Measurements from ENCODE around the gene CDC20.
A peak's percentile ranks its signal among the peaks of the same experiment; 100 is the strongest.

CDC20 gene

GRCh38 chr1:43358746-43359693 lies at the start of gene CDC20:
Gene CDC20, plus strand, starts transcription at chr1:43358981. Its CDS starts 235 bp downstream, at chr1:43359216.
- DNase-seq: peak; percentile 99

- no peak for DNase-seq
These were observed 49.3 kb upstream of the CDC20 start for GRCh38 chr1:43309405-43310025.

- DNase-seq: no peak
These were observed 47.3 kb upstream of the CDC20 start for GRCh38 chr1:43311521-43311920.

- DNase-seq: no peak
These were observed 46.6 kb upstream of the CDC20 start for GRCh38 chr1:43312212-43312623.

- no peak for DNase-seq
These were observed 45.9 kb upstream of the CDC20 start for GRCh38 chr1:43312663-43313515.

- no peak for DNase-seq
These were observed 45.0 kb upstream of the CDC20 start for GRCh38 chr1:43313771-43314170.

GRCh38 chr1:43314233-43314632 lies 44.5 kb upstream of the CDC20 start:
- DNase-seq: no peak

GRCh38 chr1:43315481-43315880 lies 43.3 kb upstream of the CDC20 start:
- no peak for DNase-seq

- DNase-seq: no peak
These were observed 42.6 kb upstream of the CDC20 start for GRCh38 chr1:43315963-43316737.

- no peak for DNase-seq
These were observed 41.9 kb upstream of the CDC20 start for GRCh38 chr1:43316738-43317520.

- no peak for DNase-seq
These were observed 40.8 kb upstream of the CDC20 start for GRCh38 chr1:43317817-43318471.

GRCh38 chr1:43318831-43319230 lies 40.0 kb upstream of the CDC20 start:
- no peak for DNase-seq

GRCh38 chr1:43319288-43319687 lies 39.5 kb upstream of the CDC20 start:
- no peak for DNase-seq

- no peak for DNase-seq
These were observed 39.0 kb upstream of the CDC20 start for GRCh38 chr1:43319766-43320165.

- no peak for DNase-seq
These were observed 37.4 kb upstream of the CDC20 start for GRCh38 chr1:43321331-43321891.

GRCh38 chr1:43322506-43322905 lies 36.3 kb upstream of the CDC20 start:
- DNase-seq: no peak

GRCh38 chr1:43324810-43325209 lies 34.0 kb upstream of the CDC20 start:
- no peak for DNase-seq

GRCh38 chr1:43325381-43325780 lies 33.4 kb upstream of the CDC20 start:
- DNase-seq: no peak

- no peak for DNase-seq
These were observed 31.1 kb upstream of the CDC20 start for GRCh38 chr1:43327549-43328292.

All from stimulated activated CD8-positive, alpha-beta memory T cell treated with anti-CD3 and anti-CD28 coated beads, Interleukin-4, amount 100 ng/mL, for 48 hours (primary cell).